GM19452 (cell line): Measurements from ENCODE around the gene LARP4B.

Source experiments
- ATAC-seq: cut with Tn5 transposase; IDR thresholded peaks from one replicate; pipeline ENCODE4 v1.9.1; 2021; ENCODE audit not compliant: unreplicated experiment

Gene LARP4B

GRCh38 chr10:790821-791551 lies 140.5 kb downstream of the LARP4B start:
- no peak for ATAC-seq

GRCh38 chr10:789831-790701 lies 141.4 kb downstream of the LARP4B start:
- ATAC-seq, result no peak

GRCh38 chr10:788796-789748 lies 142.4 kb downstream of the LARP4B start:
- ATAC-seq, result no peak

- ATAC-seq, result no peak
These were observed 143.4 kb downstream of the LARP4B start for GRCh38 chr10:787933-788651.

- no peak for ATAC-seq
These were observed 144.7 kb downstream of the LARP4B start for GRCh38 chr10:786633-787474.

GRCh38 chr10:785861-786214 lies 145.7 kb downstream of the LARP4B start:
- ATAC-seq, result no peak

GRCh38 chr10:785089-785860 lies 146.2 kb downstream of the LARP4B start:
- no peak for ATAC-seq

- no peak for ATAC-seq
These were observed 147.0 kb downstream of the LARP4B start for GRCh38 chr10:784403-785088.

- no peak for ATAC-seq
These were observed 148.5 kb downstream of the LARP4B start for GRCh38 chr10:782751-783648.

GRCh38 chr10:780536-781524 lies 150.7 kb downstream of the LARP4B start:
- no peak for ATAC-seq

GRCh38 chr10:778626-779330 lies 152.7 kb downstream of the LARP4B start:
- no peak for ATAC-seq

- ATAC-seq, result no peak
These were observed 153.5 kb downstream of the LARP4B start for GRCh38 chr10:777913-778479.

GRCh38 chr10:776772-777171 lies 154.7 kb downstream of the LARP4B start:
- no peak for ATAC-seq

GRCh38 chr10:775245-776075 lies 156.0 kb downstream of the LARP4B start:
- ATAC-seq, result no peak
